COLO668 (cell line): ENCODE results near the gene BICRAL.
"Not testable (repeated sequence)": the region's sequence is repeated elsewhere in the genome, so short reads cannot be mapped to it uniquely, and the experiment has no call there.

ENCODE experiments used
- DNase-seq: peaks from one replicate; lab custom pipeline; 2025; ENCODE audit not compliant: unreplicated experiment; lab: John Stamatoyannopoulos, UW

The BICRAL gene

GRCh38 chr6:42831237-42831636 lies 49.4 kb downstream of the BICRAL start:
- no peak for DNase-seq

- no peak for DNase-seq
Observed at GRCh38 chr6:42834056-42834455, 52.2 kb downstream of the BICRAL start.

GRCh38 chr6:42841844-42842584 lies 60.2 kb downstream of the BICRAL start:
- no peak for DNase-seq

GRCh38 chr6:42845327-42845694 lies 63.5 kb downstream of the BICRAL start:
- peak; percentile 43 for DNase-seq

- DNase-seq: no peak
Observed at GRCh38 chr6:42846505-42846904, 64.7 kb downstream of the BICRAL start.

GRCh38 chr6:42848700-42849099 lies 66.8 kb downstream of the BICRAL start:
- no peak for DNase-seq

- no peak for DNase-seq
Observed at GRCh38 chr6:42851599-42851998, 69.7 kb downstream of the BICRAL start.

GRCh38 chr6:42860036-42860435 lies 78.2 kb downstream of the BICRAL start:
- no peak for DNase-seq

- no peak for DNase-seq
Observed at GRCh38 chr6:42860481-42860880, 78.6 kb downstream of the BICRAL start.

- DNase-seq: no peak
Observed at GRCh38 chr6:42864602-42865001, 82.8 kb downstream of the BICRAL start.

GRCh38 chr6:42870145-42870936 lies 88.5 kb downstream of the BICRAL start:
- DNase-seq: no peak

- no peak for DNase-seq
Observed at GRCh38 chr6:42871711-42872110, 89.9 kb downstream of the BICRAL start.

GRCh38 chr6:42873313-42873712 lies 91.5 kb downstream of the BICRAL start:
- no peak for DNase-seq

- no peak for DNase-seq
Observed at GRCh38 chr6:42877695-42878094, 95.8 kb downstream of the BICRAL start.

GRCh38 chr6:42879372-42880239 lies 97.8 kb downstream of the BICRAL start, which contains the start of gene RPL7L1:
Gene RPL7L1, plus strand, starts transcription at chr6:42879616. Its CDS starts 295 bp downstream, at chr6:42879911.
- peak; percentile 79 for DNase-seq

- not testable (repeated sequence) for DNase-seq
Observed at GRCh38 chr6:42880240-42880817, 98.5 kb downstream of the BICRAL start.

- not testable (repeated sequence) for DNase-seq
Observed at GRCh38 chr6:42880871-42881270, 99.0 kb downstream of the BICRAL start.

- no peak for DNase-seq
Observed at GRCh38 chr6:42885702-42886101, 103.8 kb downstream of the BICRAL start.

- not testable (repeated sequence) for DNase-seq
Observed at GRCh38 chr6:42888201-42888600, 106.3 kb downstream of the BICRAL start.

- DNase-seq: no peak
Observed at GRCh38 chr6:42889815-42890214, 108.0 kb downstream of the BICRAL start.
